GM19328 (cell line): ENCODE measurements around the gene BBS7.
A peak's percentile ranks its signal among the peaks of the same experiment; 100 is the strongest.

ENCODE experiments used
- ATAC-seq: cut with Tn5 transposase; IDR thresholded peaks from one replicate; pipeline ENCODE4 v1.9.1; 2021; ENCODE audit warnings: mild to moderate bottlenecking, moderate library complexity; ENCODE audit not compliant: unreplicated experiment

The BBS7 gene

DNA sequence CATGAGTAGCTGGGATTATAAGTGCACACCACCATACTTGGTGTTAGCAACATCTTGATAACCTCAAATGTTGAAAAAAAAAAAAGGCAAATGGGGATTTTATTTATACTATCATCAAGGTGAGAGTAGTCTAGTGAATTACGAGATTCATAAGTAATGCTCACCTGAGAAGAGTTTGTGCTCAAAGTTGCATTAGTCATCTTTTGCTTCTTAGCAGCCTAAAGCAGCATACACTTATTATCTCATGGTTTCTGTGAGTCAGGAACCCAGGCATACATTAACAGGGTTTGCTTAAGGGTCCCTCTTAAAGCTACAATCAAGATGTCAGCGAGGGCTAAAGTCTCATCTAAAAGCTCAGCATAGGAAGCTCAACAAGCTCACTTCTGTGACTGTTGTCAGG, 77.3 kb downstream of the BBS7 start:
- ATAC-seq: no peak

DNA sequence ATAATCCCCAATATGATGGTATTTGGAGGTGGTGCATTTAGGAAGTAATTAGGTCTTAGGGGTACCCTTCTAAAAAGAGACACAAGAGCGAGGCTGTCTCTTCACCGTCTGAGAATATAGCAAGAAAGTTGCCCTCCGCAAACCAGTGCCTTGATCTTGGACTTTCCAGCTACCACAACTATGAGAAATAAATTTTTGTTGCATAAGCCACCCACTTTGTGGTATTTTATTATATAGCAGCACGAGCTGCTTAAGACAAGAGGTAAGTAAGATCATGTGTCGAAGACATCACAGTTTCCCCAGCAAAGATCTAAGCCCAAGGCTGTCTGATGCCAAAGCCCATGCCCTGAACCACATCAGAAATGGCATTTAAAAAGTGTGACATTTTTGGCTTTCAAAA, 78.8 kb downstream of the BBS7 start:
- ATAC-seq: no peak

DNA sequence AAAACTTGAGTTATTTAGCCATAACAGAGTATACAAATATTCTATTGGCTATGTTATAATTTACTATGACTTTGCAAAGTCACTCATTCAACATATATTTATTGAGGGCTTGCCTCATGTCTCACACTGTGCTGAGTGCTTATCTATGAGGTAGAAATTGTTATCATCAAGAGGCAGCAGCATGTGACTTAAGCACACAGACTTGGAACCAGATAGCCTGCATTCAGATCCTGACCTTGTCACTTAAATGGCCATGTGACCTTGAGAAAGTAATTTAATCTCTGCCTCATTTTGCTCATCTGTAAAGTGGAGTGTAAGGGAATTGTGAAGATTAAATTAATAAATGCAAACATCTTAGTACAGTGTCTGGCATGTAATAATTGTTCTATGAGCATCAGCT, 79.3 kb downstream of the BBS7 start:
- ATAC-seq: no peak

DNA sequence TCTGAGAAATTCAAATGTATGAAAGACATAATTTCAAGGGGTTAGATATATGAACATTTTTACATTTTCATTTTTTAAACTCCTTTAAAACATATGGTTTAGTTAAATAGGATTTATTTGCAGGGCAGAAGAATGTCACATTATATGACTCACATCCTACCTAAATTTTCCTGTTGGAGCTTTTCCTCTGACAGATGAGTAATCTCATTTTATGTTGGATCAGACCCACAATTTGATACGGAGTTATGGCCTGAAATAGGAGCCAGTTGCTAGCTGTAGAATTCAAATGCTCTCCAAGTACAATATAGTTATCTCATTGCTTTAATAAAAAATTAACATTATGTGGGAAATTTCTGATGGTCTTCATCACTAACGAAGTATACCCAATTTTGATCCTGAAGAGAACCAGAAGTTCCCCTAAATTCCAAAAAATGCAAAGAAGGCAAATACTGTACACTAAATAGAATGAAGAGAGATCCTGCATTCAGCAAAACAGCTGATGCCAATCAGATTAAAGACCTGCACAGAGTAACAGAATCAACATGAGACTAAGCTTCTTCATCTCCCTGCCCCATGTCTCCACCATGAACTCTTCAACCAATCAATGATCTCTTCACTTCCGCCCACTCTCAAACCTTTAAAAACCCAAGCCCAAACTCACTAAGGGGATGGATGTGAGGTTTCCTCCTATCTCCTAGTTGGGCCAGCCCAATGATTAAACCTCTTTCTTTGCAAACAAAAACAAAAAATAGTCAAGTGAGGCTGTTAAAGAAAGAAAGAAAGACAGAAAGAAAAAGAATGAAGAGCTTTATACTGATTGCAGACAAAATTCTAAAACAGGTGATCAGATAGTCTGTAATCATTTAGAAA, 80.1 kb downstream of the BBS7 start:
- no peak for ATAC-seq

DNA sequence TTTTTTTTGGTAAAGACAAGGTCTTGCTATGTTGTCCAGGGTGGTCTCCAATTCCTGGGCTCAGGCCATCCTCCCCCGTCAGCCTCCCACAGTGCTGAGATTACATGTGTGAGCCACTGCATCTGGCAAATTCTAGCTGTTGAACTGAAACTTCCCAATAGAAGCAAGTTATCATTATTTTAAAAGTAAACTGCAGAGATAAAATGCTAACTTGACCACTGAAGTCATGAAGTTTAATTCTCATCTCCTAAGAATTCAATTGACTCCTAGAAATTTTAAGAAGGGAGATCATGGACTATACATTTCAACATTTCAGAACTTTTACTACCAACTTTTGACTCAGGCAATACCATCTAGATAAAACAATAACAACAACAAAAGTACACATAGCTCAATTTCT, 80.8 kb downstream of the BBS7 start:
- no peak for ATAC-seq

DNA sequence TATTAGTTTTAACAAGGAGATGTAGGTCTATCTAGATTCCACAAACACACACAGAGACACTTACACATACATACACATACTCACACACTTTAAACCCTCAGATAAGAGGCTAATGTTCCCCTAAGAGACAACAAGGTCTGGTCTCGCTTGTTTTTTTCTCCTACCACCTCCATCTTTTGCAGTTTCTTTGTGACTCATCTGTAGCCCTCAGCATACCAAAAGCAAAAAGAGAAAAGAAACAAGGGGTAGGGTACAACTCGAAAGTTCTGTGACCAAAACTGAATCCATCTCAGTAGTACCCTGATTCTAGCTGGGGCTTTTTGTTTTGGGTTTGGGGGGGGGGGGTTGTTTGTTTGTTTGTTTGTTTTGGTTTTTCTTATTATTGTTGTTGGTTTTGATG, 81.4 kb downstream of the BBS7 start:
- peak; percentile 89 for ATAC-seq

DNA sequence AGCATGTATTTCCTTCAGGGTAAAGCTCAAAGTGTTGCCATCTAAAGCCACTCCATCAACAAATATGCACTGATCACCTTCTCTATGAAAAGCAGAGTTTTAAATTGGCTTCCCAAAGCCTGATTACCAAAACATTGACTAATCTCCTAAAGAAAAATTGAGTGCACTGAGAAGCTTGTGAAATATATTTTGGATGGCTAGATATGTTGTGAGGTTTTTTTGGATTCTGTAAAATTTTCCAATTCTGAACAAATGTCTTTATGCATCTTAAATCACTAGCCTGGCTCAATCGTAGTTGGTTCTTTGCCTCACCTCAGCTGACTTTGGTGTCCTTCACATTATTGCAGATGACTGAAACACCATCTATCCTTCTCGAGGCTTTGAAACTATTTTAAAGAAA, 84.1 kb downstream of the BBS7 start:
- no peak for ATAC-seq

DNA sequence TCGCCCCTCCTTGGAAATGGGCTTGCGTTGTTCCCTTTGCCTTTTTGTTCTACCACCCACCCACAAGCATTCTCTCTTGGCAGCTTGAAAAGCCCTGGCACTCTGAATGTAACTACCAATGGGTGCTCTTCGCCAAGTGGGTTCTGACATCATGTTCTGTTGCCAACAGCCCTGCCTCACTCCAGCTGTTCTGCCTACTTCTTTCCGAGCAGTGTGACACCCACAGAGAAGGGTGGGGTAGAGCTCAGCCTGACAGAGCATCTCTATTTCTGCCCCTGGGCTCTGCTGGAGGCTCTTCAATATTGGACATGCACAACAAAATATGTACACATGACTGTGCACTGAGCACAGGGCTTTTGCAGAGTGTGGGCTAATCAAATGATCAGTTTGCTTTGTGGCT, 84.8 kb downstream of the BBS7 start:
- no peak for ATAC-seq

DNA sequence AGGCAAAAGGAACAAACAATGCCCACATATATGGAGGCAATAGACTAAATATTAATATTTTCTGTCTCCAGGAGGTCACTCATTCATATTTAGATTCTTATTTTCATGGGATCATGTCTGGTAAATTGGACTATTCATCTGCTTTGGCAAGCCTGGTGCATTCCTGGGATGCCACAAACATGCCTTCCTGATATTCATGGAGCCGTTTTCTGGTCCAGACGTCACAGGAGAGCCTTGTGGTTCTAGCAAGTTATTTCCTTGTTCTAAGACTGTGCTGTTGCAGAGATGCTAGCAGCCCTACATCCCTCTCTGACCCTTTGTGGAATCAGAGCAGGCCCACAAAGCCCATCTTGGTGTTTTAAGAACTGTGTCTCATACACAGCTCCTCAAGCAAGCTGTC, 85.3 kb downstream of the BBS7 start:
- ATAC-seq: no peak

DNA sequence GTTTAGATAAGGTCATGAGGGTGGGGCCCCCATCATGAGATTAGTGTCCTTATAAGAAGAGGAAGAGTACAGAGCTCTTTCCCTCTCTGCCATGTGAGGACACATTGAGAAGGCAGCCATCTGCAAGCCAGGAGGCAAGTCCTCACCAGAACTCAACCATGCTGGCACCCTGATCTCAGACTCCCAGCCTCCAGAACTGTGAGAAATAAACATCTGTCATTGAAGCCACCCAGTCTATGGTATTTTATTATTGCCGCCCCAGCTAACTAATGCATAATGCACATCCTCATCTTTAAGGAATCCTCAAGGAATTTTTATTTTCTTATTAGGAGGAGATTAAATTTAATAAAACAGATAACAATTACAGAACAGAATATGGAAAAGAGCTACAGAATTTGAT, 85.9 kb downstream of the BBS7 start:
- no peak for ATAC-seq

DNA sequence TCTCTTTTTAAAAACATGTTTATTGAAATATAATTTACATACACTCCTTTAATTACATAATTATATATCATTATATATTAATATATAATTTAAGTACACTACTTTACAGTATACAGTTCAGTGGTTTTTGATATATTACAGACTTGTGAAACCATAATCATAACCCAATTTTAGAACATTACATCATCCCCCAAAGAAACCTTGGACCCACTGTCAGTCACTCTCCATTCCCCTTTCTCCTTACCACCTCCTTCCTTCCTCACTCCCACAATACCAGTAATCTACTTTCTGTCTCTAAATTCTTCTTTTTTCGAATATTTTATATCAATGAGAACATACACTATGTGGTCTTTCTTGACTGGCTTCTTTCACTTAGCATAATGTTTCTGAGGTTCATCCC, 87.1 kb downstream of the BBS7 start:
- ATAC-seq: no peak

DNA sequence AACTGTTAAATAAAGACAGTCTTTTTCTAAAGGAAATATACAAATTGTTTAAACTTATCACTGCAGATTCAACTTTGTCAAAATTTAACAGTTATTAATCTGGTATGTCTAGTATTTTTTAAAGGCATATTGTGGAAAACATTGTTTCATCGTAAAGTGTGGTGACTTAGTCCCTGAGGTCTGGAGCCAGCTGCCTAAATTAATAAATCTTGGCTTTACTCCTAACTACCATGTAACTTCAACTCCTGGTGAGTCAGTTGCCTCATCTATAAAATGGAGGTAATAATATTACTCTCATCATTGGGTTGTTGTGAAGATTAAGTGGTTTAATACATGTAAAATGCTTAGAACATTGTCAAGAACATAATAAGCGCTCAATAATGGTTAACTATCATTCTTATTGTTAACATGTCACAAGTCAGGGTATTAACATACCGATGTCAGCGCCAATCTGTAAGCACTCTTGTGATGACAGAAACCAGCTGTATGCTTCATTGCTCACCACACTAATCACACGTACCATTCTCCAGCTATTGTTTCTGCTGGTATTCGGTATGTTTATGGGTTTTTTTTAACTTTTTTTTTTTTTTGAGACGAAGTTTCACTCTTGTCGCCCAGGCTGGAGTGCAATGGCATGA, 91.2 kb downstream of the BBS7 start:
- no peak for ATAC-seq

DNA sequence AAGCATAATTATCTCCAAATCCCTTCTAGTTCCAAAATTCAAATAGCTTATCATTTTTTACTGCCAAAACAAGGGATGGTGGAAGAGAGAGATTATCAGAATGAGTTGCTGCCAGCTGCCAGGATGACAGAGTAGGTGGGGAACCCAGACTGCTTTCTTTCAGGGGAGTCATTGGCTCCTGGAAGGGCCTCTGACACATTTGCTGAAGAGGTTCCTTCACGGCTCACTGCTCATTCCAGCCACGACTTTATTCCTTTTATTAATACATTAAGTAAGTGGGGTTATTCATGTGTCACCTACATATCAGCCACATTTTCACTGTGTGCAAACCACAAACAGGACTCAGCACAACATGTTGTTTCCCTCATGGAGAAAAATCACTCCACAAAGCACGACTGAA, 92.6 kb downstream of the BBS7 start:
- ATAC-seq: peak; percentile 44

DNA sequence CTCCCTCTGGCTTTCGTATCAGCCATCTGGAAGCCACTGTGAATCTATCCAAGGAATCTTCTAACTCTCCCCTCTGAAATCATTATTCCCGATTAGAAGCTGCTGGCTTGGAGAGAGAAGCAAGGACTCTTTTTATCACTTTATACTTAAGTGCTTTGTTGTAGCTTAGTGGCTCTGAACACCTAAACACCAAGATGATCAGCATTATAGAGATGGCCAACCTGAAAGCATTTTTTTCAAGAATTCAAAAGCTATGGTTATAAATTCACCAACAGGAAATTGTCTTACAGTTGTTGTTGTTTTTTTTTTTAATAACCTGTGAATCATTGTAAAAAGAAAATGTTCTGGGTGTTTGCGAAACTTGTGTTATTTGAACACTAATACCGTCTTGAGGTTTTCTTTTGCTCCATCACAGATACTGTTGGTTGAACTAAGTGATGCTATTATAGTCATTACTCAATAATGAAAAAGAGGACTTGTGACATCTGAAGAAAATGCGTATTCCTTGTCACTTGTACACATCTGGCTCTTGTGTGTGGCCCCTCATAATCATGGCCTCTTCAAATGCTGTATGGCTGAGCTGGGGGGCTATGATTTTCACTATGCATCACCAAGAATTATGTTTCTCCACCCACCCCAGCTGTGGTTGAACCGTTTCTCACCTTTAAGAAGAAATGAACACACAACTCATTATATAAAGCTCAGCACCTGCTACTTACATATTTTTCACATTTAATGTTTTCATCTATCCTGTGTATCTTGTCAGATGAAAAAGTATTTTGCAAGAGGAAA, 93.5 kb downstream of the BBS7 start:
- no peak for ATAC-seq
